ENCODE data around the gene ANKRD18B.
"Not testable (repeated sequence)": the region's sequence is repeated elsewhere in the genome, so short reads cannot be mapped to it uniquely, and the experiment has no call there.

Gene ANKRD18B

GRCh38 chr9:33604249-33604648, 80.2 kb downstream of the ANKRD18B start:
- H3K36me3 ChIP-seq; H3K27ac ChIP-seq; DNase-seq; H3K9me3 ChIP-seq (ENCODE audit: severe bottlenecking); H3K4me3 ChIP-seq (ENCODE audit: low read depth, low read length); H3K27me3 ChIP-seq (ENCODE audit: insufficient read depth, low read depth, severe bottlenecking): not testable (repeated sequence)
- TF ChIP-seq CTCF (IDR thresholded peaks at IDR 0.05; ENCODE audit: low read depth, low read length): peak; percentile 38; the same call in 1 of the 2 replicates

- H3K27ac ChIP-seq; H3K9me3 ChIP-seq (ENCODE audit: severe bottlenecking); H3K36me3 ChIP-seq; H3K27me3 ChIP-seq (ENCODE audit: insufficient read depth, low read depth, severe bottlenecking); H3K4me3 ChIP-seq (ENCODE audit: low read depth, low read length); DNase-seq: not testable (repeated sequence)
These were observed 80.9 kb downstream of the ANKRD18B start for GRCh38 chr9:33604936-33605335.

- peaks cover 4% of the 10 kb centered on the region for H3K9me3 ChIP-seq (ENCODE audit: severe bottlenecking)
- DNase-seq: no peak
- no peak overlapping the region for H3K27ac ChIP-seq
- TF ChIP-seq CTCF (IDR thresholded peaks at IDR 0.05; ENCODE audit: low read depth, low read length): no peak
- no peak overlapping the region for H3K4me3 ChIP-seq (ENCODE audit: low read depth, low read length)
- H3K27me3 ChIP-seq (ENCODE audit: insufficient read depth, low read depth, severe bottlenecking): no peaks in the 10 kb centered on the region
- H3K36me3 ChIP-seq: no peaks in the 10 kb centered on the region
These were observed 87.3 kb downstream of the ANKRD18B start for GRCh38 chr9:33611358-33611757.

- H3K4me3 ChIP-seq (ENCODE audit: low read depth, low read length): not testable (repeated sequence)
These were observed 88.4 kb downstream of the ANKRD18B start for GRCh38 chr9:33612410-33612809.

GRCh38 chr9:33614001-33614687, 90.1 kb downstream of the ANKRD18B start:
- no peak overlapping the region for H3K27ac ChIP-seq
- H3K36me3 ChIP-seq: no peaks in the 10 kb centered on the region
- H3K4me3 ChIP-seq (ENCODE audit: low read depth, low read length): no peak overlapping the region
- no peak for TF ChIP-seq CTCF (IDR thresholded peaks at IDR 0.05; ENCODE audit: low read depth, low read length)
- H3K27me3 ChIP-seq (ENCODE audit: insufficient read depth, low read depth, severe bottlenecking): no peaks in the 10 kb centered on the region
- peaks cover 4% of the 10 kb centered on the region for H3K9me3 ChIP-seq (ENCODE audit: severe bottlenecking)
- no peak for DNase-seq

More at GRCh38 chr9:33612410-33612809, 88.4 kb downstream of the ANKRD18B start:
- not testable (repeated sequence) for H3K9me3 ChIP-seq (ENCODE audit: severe bottlenecking); H3K36me3 ChIP-seq; DNase-seq; H3K27me3 ChIP-seq (ENCODE audit: insufficient read depth, low read depth, severe bottlenecking); H3K27ac ChIP-seq

GRCh38 chr9:33618370-33618769, 94.3 kb downstream of the ANKRD18B start:
- H3K36me3 ChIP-seq; DNase-seq; H3K27ac ChIP-seq; H3K27me3 ChIP-seq (ENCODE audit: insufficient read depth, low read depth, severe bottlenecking); H3K9me3 ChIP-seq (ENCODE audit: severe bottlenecking); H3K4me3 ChIP-seq (ENCODE audit: low read depth, low read length): not testable (repeated sequence)

GRCh38 chr9:33619666-33620404, 95.8 kb downstream of the ANKRD18B start:
- H3K36me3 ChIP-seq: no peaks in the 10 kb centered on the region
- no peak overlapping the region for H3K27ac ChIP-seq
- no peaks in the 10 kb centered on the region for H3K27me3 ChIP-seq (ENCODE audit: insufficient read depth, low read depth, severe bottlenecking)
- H3K4me3 ChIP-seq (ENCODE audit: low read depth, low read length): no peak overlapping the region
- DNase-seq: no peak
- no peak for TF ChIP-seq CTCF (IDR thresholded peaks at IDR 0.05; ENCODE audit: low read depth, low read length)
- H3K9me3 ChIP-seq (ENCODE audit: severe bottlenecking): no peaks in the 10 kb centered on the region

Measured in WERI-Rb-1 (cell line).